CD4-positive, alpha-beta T cell treated with Interleukin-15 for 1 hour (primary cell): ENCODE data around the gene ID3.

Source experiments
- DNase-seq: peaks from one replicate; pipeline ENCODE4 v3.0.0-alpha.2; 2020

Gene ID3

GRCh38 chr1:23564529-23565122 is 5.3 kb upstream of the ID3 start:
- DNase-seq: no peak

GRCh38 chr1:23563755-23564374 is 4.6 kb upstream of the ID3 start:
- no peak for DNase-seq

GRCh38 chr1:23563003-23563402 is 3.7 kb upstream of the ID3 start:
- no peak for DNase-seq

- peak; percentile 74 for DNase-seq
Measured at GRCh38 chr1:23562137-23562876, 3.0 kb upstream of the ID3 start.

- DNase-seq: no peak
Measured at GRCh38 chr1:23561813-23562100, 2.5 kb upstream of the ID3 start.

- no peak for DNase-seq
Measured at GRCh38 chr1:23561076-23561812, 1.9 kb upstream of the ID3 start.

- no peak for DNase-seq
Measured at GRCh38 chr1:23559985-23560741, 862 bp upstream of the ID3 start.

GRCh38 chr1:23558872-23559135 is 497 bp downstream of the ID3 start:
- DNase-seq: no peak

- no peak for DNase-seq
Measured at GRCh38 chr1:23558140-23558871, 995 bp downstream of the ID3 start.

GRCh38 chr1:23557471-23558124 is 1.7 kb downstream of the ID3 start:
- DNase-seq: no peak

- DNase-seq: peak; percentile 26
Measured at GRCh38 chr1:23556635-23557470, 2.4 kb downstream of the ID3 start.

GRCh38 chr1:23555986-23556634 is 3.2 kb downstream of the ID3 start:
- no peak for DNase-seq

GRCh38 chr1:23555270-23555985 is 3.9 kb downstream of the ID3 start:
- no peak for DNase-seq

- peak; percentile 89 for DNase-seq
Measured at GRCh38 chr1:23554481-23555269, 4.6 kb downstream of the ID3 start.

- no peak for DNase-seq
Measured at GRCh38 chr1:23554127-23554480, 5.2 kb downstream of the ID3 start.

- no peak for DNase-seq
Measured at GRCh38 chr1:23553231-23554126, 5.8 kb downstream of the ID3 start.

- no peak for DNase-seq
Measured at GRCh38 chr1:23551849-23552248, 7.5 kb downstream of the ID3 start.

GRCh38 chr1:23548704-23549143 is 10.6 kb downstream of the ID3 start:
- no peak for DNase-seq
